Cerebellar cortex (tissue), 1 donor: ENCODE measurements around the gene SLC7A1.

Experiments
- DNase-seq: peaks from one replicate; pipeline ENCODE4 v3.0.0-alpha.2; 2015; ENCODE audit warnings: low spot score

SLC7A1 gene

GRCh38 chr13:29583073-29583785 is 12.3 kb downstream of the SLC7A1 start:
- DNase-seq = no peak

- no peak for DNase-seq
These were observed 13.3 kb downstream of the SLC7A1 start for GRCh38 chr13:29582171-29582570.

GRCh38 chr13:29581666-29582065 is 13.8 kb downstream of the SLC7A1 start:
- DNase-seq = no peak

GRCh38 chr13:29579094-29579493 is 16.4 kb downstream of the SLC7A1 start:
- DNase-seq = no peak

GRCh38 chr13:29578300-29579085 is 17.0 kb downstream of the SLC7A1 start:
- no peak for DNase-seq

- peak; percentile 83 for DNase-seq
These were observed 18.1 kb downstream of the SLC7A1 start for GRCh38 chr13:29577136-29578051.

GRCh38 chr13:29576581-29576980 is 18.9 kb downstream of the SLC7A1 start:
- peak; percentile 58 for DNase-seq

GRCh38 chr13:29575098-29575497 is 20.4 kb downstream of the SLC7A1 start:
- DNase-seq = no peak

GRCh38 chr13:29573190-29573589 is 22.3 kb downstream of the SLC7A1 start:
- no peak for DNase-seq

GRCh38 chr13:29572575-29572974 is 22.9 kb downstream of the SLC7A1 start:
- DNase-seq = no peak

GRCh38 chr13:29571876-29572570 is 23.5 kb downstream of the SLC7A1 start:
- DNase-seq = no peak

- DNase-seq = no peak
These were observed 25.3 kb downstream of the SLC7A1 start for GRCh38 chr13:29570051-29570654.

- DNase-seq = no peak
These were observed 26.0 kb downstream of the SLC7A1 start for GRCh38 chr13:29569253-29570050.

- no peak for DNase-seq
These were observed 26.8 kb downstream of the SLC7A1 start for GRCh38 chr13:29568731-29569130.

GRCh38 chr13:29567411-29567810 is 28.1 kb downstream of the SLC7A1 start:
- DNase-seq = no peak

- no peak for DNase-seq
These were observed 29.3 kb downstream of the SLC7A1 start for GRCh38 chr13:29566206-29566605.

- no peak for DNase-seq
These were observed 30.7 kb downstream of the SLC7A1 start for GRCh38 chr13:29564818-29565217.

GRCh38 chr13:29564373-29564772 is 31.1 kb downstream of the SLC7A1 start:
- DNase-seq = no peak

GRCh38 chr13:29563941-29564340 is 31.5 kb downstream of the SLC7A1 start:
- DNase-seq = no peak

- no peak for DNase-seq
These were observed 32.6 kb downstream of the SLC7A1 start for GRCh38 chr13:29562786-29563438.
